Activated CD8-positive, alpha-beta memory T cell treated with anti-CD3 and anti-CD28 coated beads, Interleukin-2, amount 50 U/mL, for 48 hours (primary cell): Measurements from ENCODE around the gene NMD3.
"Not testable (repeated sequence)": the region's sequence is repeated elsewhere in the genome, so short reads cannot be mapped to it uniquely, and the experiment has no call there.

Source experiments
- DNase-seq: peaks from one replicate; pipeline ENCODE4 v3.0.0-alpha.2; 2020

NMD3 gene

DNA sequence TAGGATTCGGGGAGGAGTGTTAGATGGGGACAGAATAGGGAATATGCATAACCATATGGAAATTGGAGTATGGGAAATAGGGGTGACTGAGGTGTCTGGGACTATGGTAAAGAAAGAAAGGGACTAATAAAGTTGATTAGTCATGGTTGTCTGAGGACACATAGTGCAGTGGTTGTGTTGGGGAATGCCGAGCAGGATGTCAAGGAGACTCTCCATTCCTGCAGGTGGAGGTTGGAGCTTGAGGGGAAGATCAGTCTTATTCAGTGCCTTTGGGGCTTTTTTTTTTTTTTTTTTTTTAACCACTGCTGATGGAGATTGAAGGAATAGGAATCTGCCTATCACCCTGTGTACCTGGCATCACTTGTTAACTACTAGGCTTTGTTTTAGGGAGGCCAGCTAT, 10.8 kb downstream of the NMD3 start:
- no peak for DNase-seq

- DNase-seq, result no peak
Observed at GRCh38 chr3:161233557-161233956, 12.4 kb downstream of the NMD3 start.

GRCh38 chr3:161236240-161236639, 15.1 kb downstream of the NMD3 start:
- no peak for DNase-seq

GRCh38 chr3:161239700-161240099, 18.6 kb downstream of the NMD3 start:
- no peak for DNase-seq

DNA sequence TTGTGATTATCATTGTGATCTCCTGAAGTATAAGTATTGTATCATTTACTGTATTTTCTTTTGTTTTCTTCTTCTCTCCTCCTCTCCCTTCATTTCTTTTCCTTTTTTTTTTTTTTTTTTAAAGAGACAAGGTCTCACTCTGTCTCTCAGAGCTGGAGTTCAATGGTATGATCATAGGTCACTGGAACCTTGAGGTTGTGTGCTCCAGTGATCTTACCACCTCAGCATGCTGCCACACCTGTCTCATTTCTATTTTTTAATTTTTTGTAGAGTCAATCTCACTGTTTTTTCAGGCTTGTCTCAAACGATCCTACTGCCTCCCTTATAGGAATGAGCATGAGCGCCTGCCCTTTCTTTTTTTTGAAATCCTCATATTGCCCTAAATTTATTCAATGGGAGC, 23.4 kb downstream of the NMD3 start:
- DNase-seq, result no peak

- no peak for DNase-seq
Observed at GRCh38 chr3:161247049-161247448, 25.9 kb downstream of the NMD3 start.

DNA sequence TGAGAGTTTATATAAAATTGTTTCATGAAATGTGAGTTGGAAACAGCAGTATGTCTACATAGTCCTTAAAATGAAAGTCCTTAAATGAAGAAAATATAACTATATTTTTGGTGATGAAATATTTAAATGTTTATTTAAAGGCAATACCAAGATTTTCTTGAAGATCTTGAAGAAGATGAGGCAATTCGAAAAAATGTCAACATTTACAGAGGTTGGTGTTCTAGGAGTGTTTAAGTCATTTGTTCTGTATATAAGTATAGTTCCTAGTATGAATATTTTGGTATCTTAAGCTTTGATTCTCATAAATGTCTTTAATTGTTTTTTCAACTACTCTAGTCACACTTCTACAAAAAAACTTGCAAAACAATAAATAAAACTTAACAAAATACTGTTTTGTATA, 29.0 kb downstream of the NMD3 start:
- DNase-seq, result no peak

- DNase-seq, result no peak
Observed at GRCh38 chr3:161251716-161252115, 30.6 kb downstream of the NMD3 start.

- DNase-seq, result no peak
Observed at GRCh38 chr3:161252143-161252542, 31.0 kb downstream of the NMD3 start.

DNA sequence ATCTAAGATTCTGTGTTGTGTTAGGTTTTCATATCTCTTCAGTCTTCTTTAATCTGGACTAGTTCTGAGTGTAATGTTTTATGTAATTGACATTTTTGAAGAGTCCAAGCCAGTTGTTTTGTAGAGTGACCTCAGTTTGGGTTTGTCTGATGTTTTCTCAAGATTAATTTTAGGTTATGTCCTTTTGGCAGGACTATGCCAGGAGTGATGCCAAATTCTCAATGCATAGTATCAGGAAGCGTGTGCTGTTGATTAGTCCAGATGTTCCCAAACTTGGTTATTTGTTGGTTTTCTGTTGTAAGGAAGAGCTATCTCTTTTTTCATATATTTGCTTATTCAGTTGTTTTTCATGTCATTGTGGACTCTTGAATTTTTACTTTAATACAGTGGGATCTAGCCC, 32.6 kb downstream of the NMD3 start:
- no peak for DNase-seq

- no peak for DNase-seq
Observed at GRCh38 chr3:161254861-161255260, 33.8 kb downstream of the NMD3 start.

GRCh38 chr3:161263057-161263456, 41.9 kb downstream of the NMD3 start:
- DNase-seq, result no peak

DNA sequence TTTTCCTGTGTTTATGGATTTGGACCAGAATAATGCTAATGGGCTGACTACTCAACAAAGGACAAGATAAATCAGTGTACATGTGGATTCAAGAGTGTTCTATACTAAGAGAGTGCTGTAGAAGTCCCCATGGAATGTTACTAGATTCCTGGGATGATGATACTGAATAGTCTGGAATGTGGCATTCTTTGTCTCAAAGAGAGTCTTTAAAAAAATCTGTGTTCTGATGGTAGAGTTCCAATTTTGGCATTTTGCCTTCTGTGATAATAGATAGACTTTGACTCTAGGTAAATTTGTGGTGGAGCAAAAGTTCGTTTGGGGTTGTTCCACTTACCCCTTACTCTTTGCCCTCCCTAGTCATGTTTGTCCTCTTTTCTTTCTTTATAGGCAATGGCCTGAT, 43.7 kb downstream of the NMD3 start:
- DNase-seq, result no peak

DNA sequence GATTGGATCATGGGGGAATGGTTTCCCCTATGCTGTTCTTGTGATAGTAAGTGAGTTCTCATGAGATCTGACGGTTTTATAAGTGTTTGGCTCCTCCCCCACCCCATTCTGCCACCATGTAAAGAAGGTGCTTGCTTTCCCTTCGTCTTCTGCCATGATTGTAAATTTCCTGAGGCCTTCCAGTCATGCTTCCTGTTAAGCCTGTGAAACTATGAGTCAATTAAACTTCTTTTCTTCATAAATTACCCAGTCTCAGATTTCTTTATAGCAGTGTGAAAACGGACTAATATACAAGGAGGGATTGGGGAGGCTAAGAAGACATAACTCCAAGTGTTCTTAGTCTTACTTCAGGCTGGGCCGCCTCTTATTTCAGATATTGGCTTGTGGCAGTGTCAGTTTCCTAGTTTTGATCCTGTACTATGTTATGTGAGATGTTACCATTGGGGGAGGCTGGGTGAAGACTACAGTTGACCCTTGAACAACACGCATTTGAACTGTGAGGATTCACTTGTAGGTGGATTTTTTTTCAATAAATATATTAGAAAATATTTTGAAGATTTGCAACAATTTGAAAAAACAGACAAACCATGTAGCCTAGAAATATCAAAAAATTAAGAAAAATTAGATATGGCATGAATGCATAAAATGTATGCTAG, 44.9 kb downstream of the NMD3 start:
- no peak for DNase-seq

DNA sequence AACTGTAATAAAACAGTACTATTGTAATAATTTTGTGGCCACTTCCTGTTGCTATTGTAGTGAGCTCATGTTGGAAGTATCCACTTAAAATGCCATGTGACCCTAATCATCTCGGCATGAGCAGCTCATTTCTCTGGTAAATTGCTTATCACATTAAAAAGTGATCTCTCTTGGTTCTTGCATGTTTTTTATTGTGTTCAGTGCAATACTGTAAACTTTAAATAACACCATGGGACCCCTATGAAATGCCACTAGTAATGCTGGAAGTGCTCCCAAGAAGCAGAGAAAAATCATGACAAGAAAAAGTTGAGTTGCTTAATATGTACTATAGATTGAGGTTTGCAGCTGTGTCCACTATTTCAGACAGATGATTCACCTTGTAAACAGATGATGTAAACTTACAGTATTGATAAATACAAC, 45.6 kb downstream of the NMD3 start:
- no peak for DNase-seq

GRCh38 chr3:161267646-161268045, 46.5 kb downstream of the NMD3 start:
- no peak for DNase-seq

GRCh38 chr3:161268601-161269000, 47.5 kb downstream of the NMD3 start:
- no peak for DNase-seq

DNA sequence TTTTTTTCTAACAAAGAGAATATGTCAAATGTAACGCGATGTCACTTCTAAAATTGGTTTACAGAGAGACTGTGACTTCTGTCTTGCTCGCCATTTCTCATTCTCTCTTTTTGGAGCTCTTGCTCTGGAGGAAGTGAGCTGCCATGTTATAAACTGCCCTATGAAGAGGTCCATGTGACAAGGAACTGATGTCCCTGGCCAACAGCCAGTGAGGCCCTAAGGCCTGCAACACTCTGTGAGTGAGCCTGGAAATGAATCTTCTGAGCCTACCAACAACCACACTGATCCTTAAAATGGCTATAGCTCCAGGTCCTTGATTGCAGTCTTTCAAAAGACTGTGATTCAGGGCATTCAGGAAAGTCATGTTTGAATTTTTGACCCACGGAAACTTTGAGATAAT, 49.9 kb downstream of the NMD3 start:
- DNase-seq, result no peak

GRCh38 chr3:161271646-161272045, 50.5 kb downstream of the NMD3 start:
- no peak for DNase-seq

GRCh38 chr3:161272524-161272923, 51.4 kb downstream of the NMD3 start:
- no peak for DNase-seq

- no peak for DNase-seq
Observed at GRCh38 chr3:161273589-161274218, 52.6 kb downstream of the NMD3 start.

GRCh38 chr3:161274691-161275298, 53.7 kb downstream of the NMD3 start:
- peak; percentile 61 for DNase-seq

GRCh38 chr3:161275919-161276318, 54.8 kb downstream of the NMD3 start:
- no peak for DNase-seq

- DNase-seq, result not testable (repeated sequence)
Observed at GRCh38 chr3:161282387-161282786, 61.3 kb downstream of the NMD3 start.

DNA sequence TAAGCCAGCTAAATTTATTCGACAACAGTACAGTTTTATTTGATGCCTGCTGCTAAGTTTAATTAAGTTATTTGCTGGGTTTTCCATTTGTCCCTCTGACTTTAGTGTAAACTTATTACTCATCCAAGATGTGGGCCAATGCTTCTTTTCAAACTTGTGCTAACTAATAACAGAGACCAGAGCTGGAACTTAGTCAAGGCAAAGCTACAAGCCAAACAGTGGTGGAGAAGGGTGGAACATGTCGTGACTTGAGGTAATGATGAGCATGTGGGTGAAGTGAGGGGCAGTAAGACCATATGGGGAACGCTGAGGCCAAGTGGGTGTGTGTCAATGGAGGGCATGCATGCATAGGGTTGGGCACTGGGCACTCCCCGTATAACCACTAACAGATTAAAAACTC, 63.9 kb downstream of the NMD3 start:
- no peak for DNase-seq
